ENCODE measurements around the gene BICDL1. TPM values are rescaled to one million over a fixed set of nuclear protein-coding genes. Genes with fewer than 3 reads are reported as not detected.

Gene BICDL1
- total RNA-seq, 1 donor from 2014 or later = 0.30 TPM

GRCh38 chr12:120115692-120116440 lies 126.8 kb downstream of the BICDL1 start:
- intact Hi-C loops (cut with DNase I) = loop anchor here (10.0 kb wide), 1 partner anchor 149 kb away; the partner anchor contains the start of gene PXN
- no peak for DNase-seq (ENCODE audit: low spot score)

DNA sequence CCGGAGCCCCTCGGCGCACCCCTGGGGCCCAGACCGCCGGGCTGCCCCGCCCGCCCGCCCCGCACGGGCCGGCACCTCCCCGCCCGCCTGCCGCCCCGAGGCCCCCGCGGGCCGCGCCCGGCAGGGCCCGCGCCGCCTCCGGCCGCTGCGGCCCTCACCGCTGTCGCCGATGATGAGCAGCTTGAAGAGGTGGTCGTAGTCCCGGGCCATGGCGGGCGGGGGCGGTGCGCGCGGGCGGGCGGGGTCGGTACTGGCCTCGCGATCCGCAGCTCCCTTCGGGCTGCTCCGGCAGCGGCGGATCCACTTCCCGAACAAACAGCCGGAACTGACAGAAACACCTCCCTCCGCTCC lies 127.4 kb downstream of the BICDL1 start, which contains the start of gene RAB35:
Gene RAB35 (minus strand): TSS at position 313 of the 351 bp plus-strand sequence. CDS start 103 bp downstream, at position 210.
- intact Hi-C loops (cut with DNase I) = loop anchor here (10.0 kb wide), 1 partner anchor 148 kb away; the partner anchor contains the start of gene PXN
- no peak for DNase-seq (ENCODE audit: low spot score)

GRCh38 chr12:120116792-120117651 lies 128.0 kb downstream of the BICDL1 start:
- intact Hi-C loops (cut with DNase I) = loop anchor here (10.0 kb wide), 1 partner anchor 148 kb away; the partner anchor contains the start of gene PXN
- DNase-seq (ENCODE audit: low spot score) = peak; percentile 98

DNA sequence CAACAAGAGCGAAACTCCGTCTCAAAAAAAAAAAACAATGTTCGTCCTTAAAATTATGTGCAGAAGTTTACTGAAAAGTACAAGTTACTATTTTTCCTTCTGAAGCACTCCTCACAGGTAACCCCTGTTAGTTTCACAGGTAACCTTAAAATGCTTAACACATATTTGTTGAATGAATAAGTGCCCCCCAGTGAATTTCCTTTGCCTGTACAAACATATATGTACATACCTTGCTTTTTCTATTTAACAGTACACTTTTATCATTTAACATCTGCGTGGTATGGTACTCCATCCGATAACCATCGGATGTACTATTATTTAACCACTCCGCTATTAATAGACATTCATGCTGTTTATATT lies 128.9 kb downstream of the BICDL1 start:
- no peak for DNase-seq (ENCODE audit: low spot score)
- intact Hi-C loops (cut with DNase I) = loop anchor here (10.0 kb wide), 1 partner anchor 147 kb away; the partner anchor contains the start of gene PXN

- DNase-seq (ENCODE audit: low spot score) = no peak
- intact Hi-C loops (cut with DNase I) = loop anchor here (10.0 kb wide), 1 partner anchor 146 kb away; the partner anchor contains the start of gene PXN
Measured at GRCh38 chr12:120118321-120119061, 129.5 kb downstream of the BICDL1 start.

- no peak for DNase-seq (ENCODE audit: low spot score)
- intact Hi-C loops (cut with DNase I) = loop anchor here (10.0 kb wide), 1 partner anchor 145 kb away; the partner anchor contains the start of gene PXN
Measured at GRCh38 chr12:120119271-120119973, 130.4 kb downstream of the BICDL1 start.

- no peak for DNase-seq (ENCODE audit: low spot score)
- intact Hi-C loops (cut with DNase I) = no loop called here
Measured at GRCh38 chr12:120121343-120121742, 132.3 kb downstream of the BICDL1 start.

- DNase-seq (ENCODE audit: low spot score) = no peak
- intact Hi-C loops (cut with DNase I) = no loop called here
Measured at GRCh38 chr12:120121766-120122293, 132.8 kb downstream of the BICDL1 start.

DNA sequence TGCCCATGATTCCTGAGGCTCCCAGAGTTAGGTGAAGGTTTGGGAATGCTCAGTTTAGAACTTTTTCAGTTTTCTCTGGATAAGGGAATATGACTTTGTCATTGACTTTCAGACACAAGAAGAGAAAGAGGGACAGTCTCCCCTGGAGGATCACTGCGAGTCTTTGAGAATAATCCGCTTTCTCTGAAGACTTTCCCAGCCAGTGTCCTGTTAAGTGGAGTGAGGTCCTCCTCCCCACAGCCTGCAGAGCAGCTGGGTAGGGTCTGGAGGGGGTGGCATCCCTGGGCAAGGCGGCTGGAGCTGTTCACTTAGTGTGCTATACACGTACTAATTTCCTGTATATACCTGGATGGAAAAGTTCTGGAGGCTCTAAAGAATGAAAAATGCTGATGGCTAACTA lies 136.0 kb downstream of the BICDL1 start:
- intact Hi-C loops (cut with DNase I) = no loop called here
- DNase-seq (ENCODE audit: low spot score) = no peak

GRCh38 chr12:120125792-120126634 lies 137.0 kb downstream of the BICDL1 start:
- DNase-seq (ENCODE audit: low spot score) = no peak
- intact Hi-C loops (cut with DNase I) = no loop called here

DNA sequence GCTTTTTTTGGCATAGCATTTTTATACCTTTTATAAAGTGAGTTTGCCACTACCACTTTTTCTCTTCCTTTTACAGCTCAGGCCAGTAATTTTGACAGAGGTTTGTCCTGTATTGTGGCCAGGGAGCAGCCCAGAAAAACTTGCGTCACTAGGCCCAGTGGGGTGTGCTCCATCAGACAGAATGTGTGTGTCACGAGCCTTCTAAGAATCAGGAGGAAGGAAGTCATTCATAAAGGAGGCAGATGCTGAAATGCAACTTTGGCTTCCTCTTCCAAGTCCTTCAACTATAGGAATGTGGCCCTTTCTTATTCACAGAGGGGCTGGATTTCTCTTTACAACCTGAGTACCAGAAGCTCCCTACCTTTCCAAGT lies 137.6 kb downstream of the BICDL1 start:
- intact Hi-C loops (cut with DNase I) = no loop called here
- DNase-seq (ENCODE audit: low spot score) = no peak

- DNase-seq (ENCODE audit: low spot score) = no peak
- intact Hi-C loops (cut with DNase I) = no loop called here
Measured at GRCh38 chr12:120130011-120130410, 141.0 kb downstream of the BICDL1 start.

- DNase-seq (ENCODE audit: low spot score) = no peak
- intact Hi-C loops (cut with DNase I) = no loop called here
Measured at GRCh38 chr12:120131116-120131515, 142.1 kb downstream of the BICDL1 start.

GRCh38 chr12:120132054-120132836 lies 143.2 kb downstream of the BICDL1 start:
- intact Hi-C loops (cut with DNase I) = no loop called here
- no peak for DNase-seq (ENCODE audit: low spot score)

DNA sequence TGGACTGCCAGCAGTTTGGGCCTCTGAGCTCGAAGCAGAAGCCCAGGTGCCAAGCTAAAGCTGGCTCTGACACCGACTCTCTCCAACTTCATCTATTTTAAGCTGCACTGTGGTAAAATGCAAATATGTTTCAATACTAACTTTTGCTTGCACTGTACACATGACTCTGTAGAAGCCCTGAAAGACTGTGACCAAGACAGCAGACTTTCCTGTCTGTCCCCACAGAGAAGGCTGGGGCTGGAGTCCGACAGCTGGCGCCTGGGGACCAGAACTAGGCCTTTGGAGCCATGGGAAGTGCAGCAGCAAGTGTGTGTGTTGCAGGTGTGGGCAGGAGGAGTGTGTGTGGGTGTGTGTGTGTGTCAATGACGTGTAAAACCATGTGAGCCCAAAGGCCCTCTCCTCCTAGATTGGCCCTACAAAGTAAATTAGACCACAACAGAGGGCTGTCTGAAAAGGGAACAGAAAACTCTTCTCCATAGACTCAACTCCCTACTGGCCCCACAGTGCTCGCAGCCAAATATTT lies 143.9 kb downstream of the BICDL1 start:
- DNase-seq (ENCODE audit: low spot score) = no peak
- intact Hi-C loops (cut with DNase I) = no loop called here

- intact Hi-C loops (cut with DNase I) = no loop called here
- DNase-seq (ENCODE audit: low spot score) = no peak
Measured at GRCh38 chr12:120134307-120134980, 145.4 kb downstream of the BICDL1 start.

Measured in cardiac septum (tissue), 1 donor.